ENCODE data around the gene TMEM108. TPM values are rescaled to one million over a fixed set of nuclear protein-coding genes. Genes with fewer than 3 reads are reported as not detected.

TMEM108 gene
- total RNA-seq, 4 donors from 2014 or later = 0.70 to 4.0 (median 1.4) TPM

GRCh38 chr3:133390715-133391114 is 352.5 kb downstream of the TMEM108 start:
- TF ChIP-seq POLR2A (IDR thresholded peaks at IDR 0.05) = no peak
- no peak for TF ChIP-seq POLR2AphosphoS5 (IDR thresholded peaks at IDR 0.05)
- TF ChIP-seq EP300 (IDR thresholded peaks at IDR 0.05) = no peak
- no peak for TF ChIP-seq CTCF (IDR thresholded peaks at IDR 0.05)
- 89% methylated on average over 4 of the region's 4 CpGs for WGBS
- no peak overlapping the region for H3K27ac ChIP-seq
- no peaks in the 10 kb centered on the region for H3K4me1 ChIP-seq
- no peak for DNase-seq (ENCODE audit: low spot score in 2 of 2)
- no peaks in the 10 kb centered on the region for H3K36me3 ChIP-seq
- H3K9me3 ChIP-seq = peaks cover 6% of the 10 kb centered on the region
- no peaks in the 10 kb centered on the region for H3K27me3 ChIP-seq
- H3K4me3 ChIP-seq = no peak overlapping the region

- Histone ChIP-seq H3K4me1 (no peaks in the 10 kb centered on the region), H3K9me3 (peaks cover 6% of the 10 kb centered on the region), H3K36me3 (no peaks in the 10 kb centered on the region), H3K27me3 (no peaks in the 10 kb centered on the region), H3K27ac (no peak overlapping the region), H3K4me3 (no peak overlapping the region)
- 68% methylated on average over 1 of the region's 1 CpG for WGBS
- peak in 1 of 2 donors; percentile 15 for DNase-seq (ENCODE audit: low spot score in 2 of 2)
- TF ChIP-seq CTCF (IDR thresholded peaks at IDR 0.05) = no peak
- TF ChIP-seq POLR2A (IDR thresholded peaks at IDR 0.05) = no peak
- TF ChIP-seq POLR2AphosphoS5 (IDR thresholded peaks at IDR 0.05) = no peak
- no peak for TF ChIP-seq EP300 (IDR thresholded peaks at IDR 0.05)
These were observed 355.0 kb downstream of the TMEM108 start for GRCh38 chr3:133393204-133393603.

DNA sequence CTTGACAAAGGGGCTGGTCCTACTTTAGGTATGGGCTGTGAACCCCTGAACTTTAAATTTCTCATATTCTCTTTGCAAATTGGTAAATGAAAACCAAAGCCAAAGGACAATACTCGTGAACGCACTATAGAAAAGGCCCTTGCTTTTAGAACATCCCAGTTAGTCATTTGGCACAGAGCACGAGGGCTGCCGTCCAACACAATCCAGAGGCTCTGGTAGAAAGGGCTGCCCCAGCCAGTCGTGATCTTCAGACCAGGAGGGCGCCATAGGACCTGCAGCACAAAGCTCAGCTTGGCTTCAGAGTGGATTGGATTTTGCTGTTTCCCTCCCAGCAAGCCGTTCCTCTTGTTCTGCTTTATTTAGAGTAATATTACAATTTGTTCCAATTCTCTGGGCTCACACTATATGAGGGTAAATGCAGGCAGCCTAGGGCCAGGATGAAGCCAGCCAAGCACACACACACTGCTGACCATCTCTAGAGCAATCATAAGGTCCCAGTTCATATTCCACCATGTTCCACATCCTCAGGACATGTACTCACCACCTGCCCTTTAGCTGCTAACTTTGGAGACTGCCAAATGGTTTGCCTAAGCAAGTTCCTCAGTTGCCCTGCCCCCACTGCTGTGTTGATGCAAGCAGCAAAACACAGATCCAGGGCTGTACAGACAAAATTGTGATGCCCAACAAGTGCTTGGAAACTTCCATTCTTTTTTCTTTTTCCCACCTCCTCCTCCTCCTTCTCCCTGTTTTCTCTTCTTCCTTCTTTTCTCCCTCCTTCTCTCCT is 355.7 kb downstream of the TMEM108 start:
- 68% methylated on average over 7 of the region's 7 CpGs for WGBS
- H3K27ac ChIP-seq = no peak overlapping the region
- DNase-seq (ENCODE audit: low spot score in 2 of 2) = peak in 1 of 2 donors; percentile 60
- H3K4me1 ChIP-seq = no peaks in the 10 kb centered on the region
- TF ChIP-seq EP300 (IDR thresholded peaks at IDR 0.05) = no peak
- no peak for TF ChIP-seq POLR2A (IDR thresholded peaks at IDR 0.05)
- no peak for TF ChIP-seq CTCF (IDR thresholded peaks at IDR 0.05)
- TF ChIP-seq POLR2AphosphoS5 (IDR thresholded peaks at IDR 0.05) = no peak
- no peaks in the 10 kb centered on the region for H3K36me3 ChIP-seq
- peaks cover 6% of the 10 kb centered on the region for H3K9me3 ChIP-seq
- H3K27me3 ChIP-seq = no peaks in the 10 kb centered on the region
- no peak overlapping the region for H3K4me3 ChIP-seq

GRCh38 chr3:133394561-133395311 is 356.5 kb downstream of the TMEM108 start:
- Histone ChIP-seq H3K9me3 (peaks cover 6% of the 10 kb centered on the region), H3K4me1 (no peaks in the 10 kb centered on the region), H3K36me3 (no peaks in the 10 kb centered on the region), H3K27me3 (no peaks in the 10 kb centered on the region), H3K27ac (no peak overlapping the region), H3K4me3 (no peak overlapping the region)
- TF ChIP-seq EP300 (IDR thresholded peaks at IDR 0.05) = no peak
- TF ChIP-seq POLR2A (IDR thresholded peaks at IDR 0.05) = no peak
- no peak for TF ChIP-seq CTCF (IDR thresholded peaks at IDR 0.05)
- WGBS = 71% methylated on average over 1 of the region's 1 CpG
- peak in 1 of 2 donors; percentile 20 for DNase-seq (ENCODE audit: low spot score in 2 of 2)

DNA sequence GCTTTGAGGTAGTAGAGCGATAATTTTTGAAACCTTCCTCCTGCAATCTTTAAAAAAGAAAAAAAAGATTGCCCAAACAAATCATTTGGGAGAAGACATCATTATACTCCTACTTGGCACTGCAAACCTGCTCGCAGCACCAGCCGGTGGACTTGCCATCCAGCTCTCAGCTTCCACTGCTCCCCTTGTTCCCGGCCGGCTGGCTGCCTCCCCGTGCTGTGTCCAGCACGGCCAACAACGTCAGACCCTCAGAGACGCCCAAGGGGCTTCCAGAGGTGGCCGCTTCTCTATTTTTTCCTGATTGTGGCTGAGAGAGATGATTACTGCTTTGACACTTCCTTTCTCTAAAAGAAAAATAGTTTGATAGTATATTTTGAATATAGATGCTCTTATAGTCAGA is 358.7 kb downstream of the TMEM108 start:
- Histone ChIP-seq H3K4me3 (no peak overlapping the region), H3K36me3 (no peaks in the 10 kb centered on the region), H3K27me3 (no peaks in the 10 kb centered on the region), H3K4me1 (no peaks in the 10 kb centered on the region), H3K27ac (no peak overlapping the region), H3K9me3 (peaks cover 6% of the 10 kb centered on the region)
- TF ChIP-seq CTCF (IDR thresholded peaks at IDR 0.05) (no peak), POLR2AphosphoS5 (IDR thresholded peaks at IDR 0.05) (no peak), EP300 (IDR thresholded peaks at IDR 0.05) (no peak), POLR2A (IDR thresholded peaks at IDR 0.05) (no peak)
- peak in 1 of 2 donors; percentile 41 for DNase-seq (ENCODE audit: low spot score in 2 of 2)
- WGBS = 88% methylated on average over 10 of the region's 10 CpGs

All from suprapubic skin (tissue), 4 donors.